ENCODE results near the gene C1QTNF1.
"Not testable (repeated sequence)": the region's sequence is repeated elsewhere in the genome, so short reads cannot be mapped to it uniquely, and the experiment has no call there.

C1QTNF1 gene

GRCh38 chr17:79054200-79054960, 30.4 kb downstream of the C1QTNF1 start:
- DNase-seq (ENCODE audit: low read depth in 2 of 2): no peak

GRCh38 chr17:79055197-79055596, 31.2 kb downstream of the C1QTNF1 start:
- DNase-seq (ENCODE audit: low read depth in 2 of 2): no peak

GRCh38 chr17:79057737-79058385, 33.9 kb downstream of the C1QTNF1 start:
- no peak for DNase-seq (ENCODE audit: low read depth in 2 of 2)

GRCh38 chr17:79062691-79063090, 38.7 kb downstream of the C1QTNF1 start:
- DNase-seq (ENCODE audit: low read depth in 2 of 2): no peak

GRCh38 chr17:79064026-79064425, 40.1 kb downstream of the C1QTNF1 start:
- DNase-seq (ENCODE audit: low read depth in 2 of 2): no peak

GRCh38 chr17:79065105-79065670, 41.2 kb downstream of the C1QTNF1 start:
- peak; percentile 42 to 51 for DNase-seq (ENCODE audit: low read depth in 2 of 2)

- DNase-seq (ENCODE audit: low read depth in 2 of 2): no peak
Measured at GRCh38 chr17:79066963-79067362, 43.0 kb downstream of the C1QTNF1 start.

- no peak for DNase-seq (ENCODE audit: low read depth in 2 of 2)
Measured at GRCh38 chr17:79070266-79070880, 46.4 kb downstream of the C1QTNF1 start.

- DNase-seq (ENCODE audit: low read depth in 2 of 2): no peak
Measured at GRCh38 chr17:79071161-79071740, 47.3 kb downstream of the C1QTNF1 start.

- no peak for DNase-seq (ENCODE audit: low read depth in 2 of 2)
Measured at GRCh38 chr17:79072544-79072943, 48.6 kb downstream of the C1QTNF1 start.

GRCh38 chr17:79073016-79073705, 49.2 kb downstream of the C1QTNF1 start:
- DNase-seq (ENCODE audit: low read depth in 2 of 2): no peak

- no peak for DNase-seq (ENCODE audit: low read depth in 2 of 2)
Measured at GRCh38 chr17:79073706-79074088, 49.7 kb downstream of the C1QTNF1 start.

- not testable (repeated sequence) for DNase-seq (ENCODE audit: low read depth in 2 of 2)
Measured at GRCh38 chr17:79074121-79074648, 50.2 kb downstream of the C1QTNF1 start.

- DNase-seq (ENCODE audit: low read depth in 2 of 2): peak; percentile 85 to 87
Measured at GRCh38 chr17:79074649-79075445, 50.9 kb downstream of the C1QTNF1 start, which contains the start of gene ENGASE. Gene ENGASE (plus strand): TSS chr17:79074824. CDS start chr17:79074945, 121 bp downstream.

GRCh38 chr17:79075446-79075750, 51.4 kb downstream of the C1QTNF1 start:
- no peak for DNase-seq (ENCODE audit: low read depth in 2 of 2)

GRCh38 chr17:79075861-79076406, 52.0 kb downstream of the C1QTNF1 start:
- no peak for DNase-seq (ENCODE audit: low read depth in 2 of 2)

- DNase-seq (ENCODE audit: low read depth in 2 of 2): no peak
Measured at GRCh38 chr17:79077587-79077986, 53.6 kb downstream of the C1QTNF1 start.

GRCh38 chr17:79078476-79079190, 54.7 kb downstream of the C1QTNF1 start:
- no peak for DNase-seq (ENCODE audit: low read depth in 2 of 2)

GRCh38 chr17:79079421-79080200, 55.6 kb downstream of the C1QTNF1 start:
- DNase-seq (ENCODE audit: low read depth in 2 of 2): no peak

Measured in activated CD4-positive, alpha-beta T cell treated with anti-CD3 and anti-CD28 coated beads for 24 hours (primary cell).